HG02973 (cell line): Measurements from ENCODE around the gene TMC2.
"Not testable (repeated sequence)": the region's sequence is repeated elsewhere in the genome, so short reads cannot be mapped to it uniquely, and the experiment has no call there.

Source experiments
- ATAC-seq: cut with Tn5 transposase; IDR thresholded peaks from one replicate; pipeline ENCODE4 v1.9.1; 2021; ENCODE audit warnings: moderate library complexity; ENCODE audit not compliant: unreplicated experiment

Gene TMC2

GRCh38 chr20:2657241-2657640, 120.9 kb downstream of the TMC2 start:
- no peak for ATAC-seq

GRCh38 chr20:2657674-2658073, 121.3 kb downstream of the TMC2 start:
- no peak for ATAC-seq

GRCh38 chr20:2658414-2659354, 122.3 kb downstream of the TMC2 start:
- no peak for ATAC-seq

- no peak for ATAC-seq
Measured at GRCh38 chr20:2659547-2659946, 123.2 kb downstream of the TMC2 start.

- ATAC-seq = no peak
Measured at GRCh38 chr20:2663364-2663886, 127.1 kb downstream of the TMC2 start.

GRCh38 chr20:2663887-2664719, 127.7 kb downstream of the TMC2 start, which contains the start of gene IDH3B:
IDH3B (minus strand) TSS chr20:2664216; CDS start chr20:2664188, 28 bp downstream.
- peak; percentile 78 for ATAC-seq

- ATAC-seq = no peak
Measured at GRCh38 chr20:2671977-2672376, 135.6 kb downstream of the TMC2 start.

GRCh38 chr20:2672446-2672845, 136.1 kb downstream of the TMC2 start:
- ATAC-seq = no peak

GRCh38 chr20:2673453-2673852, 137.1 kb downstream of the TMC2 start:
- no peak for ATAC-seq

GRCh38 chr20:2680046-2680445, 143.7 kb downstream of the TMC2 start:
- no peak for ATAC-seq

GRCh38 chr20:2682040-2682439, 145.7 kb downstream of the TMC2 start:
- ATAC-seq = not testable (repeated sequence)

- ATAC-seq = not testable (repeated sequence)
Measured at GRCh38 chr20:2684817-2685216, 148.4 kb downstream of the TMC2 start.

GRCh38 chr20:2687514-2687913, 151.1 kb downstream of the TMC2 start:
- no peak for ATAC-seq

GRCh38 chr20:2688041-2688591, 151.7 kb downstream of the TMC2 start:
- no peak for ATAC-seq

GRCh38 chr20:2690213-2690612, 153.8 kb downstream of the TMC2 start:
- ATAC-seq = no peak

GRCh38 chr20:2690718-2691117, 154.3 kb downstream of the TMC2 start:
- no peak for ATAC-seq

GRCh38 chr20:2691127-2691526, 154.8 kb downstream of the TMC2 start:
- ATAC-seq = no peak
